Measurements from ENCODE around the gene GNB4. TPM values are rescaled to one million over a fixed set of nuclear protein-coding genes. Genes with fewer than 3 reads are reported as not detected.

GNB4 gene
- total RNA-seq, result 1 to 10 TPM in 1 of 3 donors, under 1 TPM in 2; 0.58 to 1.1 (median 0.63) TPM

DNA sequence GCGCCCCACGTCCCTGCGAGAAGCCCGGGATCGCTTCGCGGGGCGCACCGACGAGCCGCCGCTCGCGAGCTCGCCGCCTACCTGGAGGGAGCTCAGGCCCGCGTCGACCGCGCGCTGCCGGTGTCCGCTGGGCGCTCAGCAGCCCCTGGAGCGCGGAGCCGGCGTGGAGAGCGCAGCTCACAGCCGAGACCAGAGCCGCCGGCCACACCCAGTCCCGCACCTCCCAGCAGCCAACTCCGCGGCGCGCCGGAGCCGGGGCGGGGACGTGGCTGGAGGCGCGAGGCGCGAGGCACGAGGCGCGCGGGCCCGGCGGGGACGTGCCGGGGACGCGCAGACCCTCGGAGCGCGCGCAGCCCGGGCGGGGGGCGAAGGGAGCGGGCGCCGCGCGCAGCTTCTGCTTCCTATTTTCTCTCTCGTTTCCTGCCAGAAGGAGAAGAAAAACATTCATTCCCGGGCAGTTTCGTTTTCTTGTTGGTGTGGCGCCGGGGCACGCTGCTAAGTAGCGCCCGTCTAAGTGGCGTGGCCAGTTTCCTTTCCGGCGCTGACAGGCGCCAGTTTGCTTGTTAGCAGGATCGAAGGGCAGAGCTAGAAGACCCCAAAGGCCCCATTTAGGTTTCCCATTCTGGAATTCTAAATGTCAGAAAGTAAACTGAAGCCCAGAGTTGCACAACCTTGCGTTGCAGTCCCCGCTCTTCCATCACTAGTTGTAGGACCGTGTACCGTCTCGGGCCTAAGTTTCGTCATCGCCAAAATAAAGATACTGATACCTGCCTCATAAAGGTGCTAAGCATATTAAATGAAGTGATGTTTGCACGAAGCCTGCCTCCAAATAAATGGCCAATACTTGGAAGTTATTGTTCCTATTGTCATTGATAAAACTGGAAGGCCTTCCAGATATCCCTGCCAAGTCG is at the start of gene GNB4:
TSS of gene GNB4 (minus strand) at position 206 of the 911 bp plus-strand sequence. CDS start 25,270 bp downstream, outside the sequence.
- H3K4me3 Mint-ChIP-seq, result peak within 1 kb of the TSS; percentile 81
- DNase-seq (peak; percentile 5), ATAC-seq (peak; percentile 78 to 85)
- no peaks in the 10 kb centered on the region for H3K36me3 Mint-ChIP-seq (ENCODE audit: insufficient read depth)
- H3K27me3 Mint-ChIP-seq (ENCODE audit: low read depth), result peaks cover 69% of the 10 kb centered on the region
- H3K4me1 Mint-ChIP-seq (ENCODE audit: low read depth), result peaks cover 19% of the 10 kb centered on the region
- no peaks in the 10 kb centered on the region for H3K9me3 Mint-ChIP-seq

DNA sequence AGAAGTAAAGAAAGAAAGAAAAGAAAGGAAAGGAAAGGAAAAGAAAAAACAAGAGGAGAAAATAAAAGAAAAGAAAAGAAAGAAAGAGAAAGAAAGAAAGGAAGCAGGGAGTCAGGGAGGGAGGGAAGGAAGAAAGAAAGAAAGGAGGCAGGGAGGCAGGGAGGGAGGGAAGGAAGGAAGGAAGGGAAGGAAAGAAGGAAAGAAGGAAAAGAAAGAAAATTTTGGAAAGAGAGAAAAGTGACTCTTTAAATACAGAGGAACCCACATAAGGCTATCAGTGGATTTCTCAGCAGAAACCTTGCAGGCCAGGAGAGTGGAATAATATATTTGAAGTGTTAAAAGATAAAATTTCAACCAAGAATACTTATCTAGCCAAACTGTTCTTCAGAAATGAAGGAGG is 44.2 kb upstream of the GNB4 start:
- ATAC-seq, result no peak
- Mint-ChIP-seq H3K36me3 (ENCODE audit: insufficient read depth) (peaks cover 2% of the 10 kb centered on the region), H3K4me3 (no peak overlapping the region), H3K9me3 (peaks cover 55% of the 10 kb centered on the region), H3K4me1 (ENCODE audit: low read depth) (no peaks in the 10 kb centered on the region), H3K27me3 (ENCODE audit: low read depth) (no peaks in the 10 kb centered on the region)
- no peak for DNase-seq

GRCh38 chr3:179493260-179493659 is 42.0 kb upstream of the GNB4 start:
- no peak overlapping the region for H3K4me3 Mint-ChIP-seq
- H3K36me3 Mint-ChIP-seq (ENCODE audit: insufficient read depth), result peaks cover 2% of the 10 kb centered on the region
- H3K4me1 Mint-ChIP-seq (ENCODE audit: low read depth), result no peaks in the 10 kb centered on the region
- ATAC-seq (no peak), DNase-seq (no peak)
- peaks cover 5% of the 10 kb centered on the region for H3K27me3 Mint-ChIP-seq (ENCODE audit: low read depth)
- peaks cover 57% of the 10 kb centered on the region for H3K9me3 Mint-ChIP-seq

- Mint-ChIP-seq H3K4me3 (no peak overlapping the region), H3K27me3 (ENCODE audit: low read depth) (peaks cover 14% of the 10 kb centered on the region), H3K36me3 (ENCODE audit: insufficient read depth) (no peaks in the 10 kb centered on the region), H3K9me3 (peaks cover 27% of the 10 kb centered on the region), H3K4me1 (ENCODE audit: low read depth) (no peaks in the 10 kb centered on the region)
- DNase-seq (no peak), ATAC-seq (no peak)
Observed at GRCh38 chr3:179488213-179488612, 36.9 kb upstream of the GNB4 start.

GRCh38 chr3:179486806-179487205 is 35.5 kb upstream of the GNB4 start:
- H3K36me3 Mint-ChIP-seq (ENCODE audit: insufficient read depth), result no peaks in the 10 kb centered on the region
- H3K4me3 Mint-ChIP-seq, result no peak overlapping the region
- H3K27me3 Mint-ChIP-seq (ENCODE audit: low read depth), result peaks cover 14% of the 10 kb centered on the region
- no peak for DNase-seq
- H3K4me1 Mint-ChIP-seq (ENCODE audit: low read depth), result no peaks in the 10 kb centered on the region
- no peak for ATAC-seq
- peaks cover 19% of the 10 kb centered on the region for H3K9me3 Mint-ChIP-seq

DNA sequence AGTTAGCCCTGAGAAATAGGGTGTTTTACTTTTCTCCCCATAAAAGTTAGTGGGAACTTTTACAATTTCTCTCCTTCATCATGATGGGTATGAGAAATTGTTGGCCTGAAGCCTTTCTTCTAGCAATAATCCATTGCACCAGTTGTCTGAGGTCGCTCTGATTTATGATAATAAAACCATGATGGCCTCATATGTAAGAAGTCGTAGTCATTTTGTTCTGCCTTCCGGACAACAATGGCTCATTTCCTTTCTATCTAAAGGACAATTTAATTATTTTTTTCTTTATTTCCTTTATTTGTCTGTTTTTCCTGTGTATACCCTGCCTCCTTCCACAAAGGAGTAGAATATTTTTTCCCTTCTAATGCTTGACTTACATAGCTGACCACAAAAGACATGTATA is 31.6 kb upstream of the GNB4 start:
- DNase-seq (no peak), ATAC-seq (no peak)
- H3K4me3 Mint-ChIP-seq, result no peak overlapping the region
- H3K36me3 Mint-ChIP-seq (ENCODE audit: insufficient read depth), result no peaks in the 10 kb centered on the region
- peaks cover 3% of the 10 kb centered on the region for H3K9me3 Mint-ChIP-seq
- H3K4me1 Mint-ChIP-seq (ENCODE audit: low read depth), result no peaks in the 10 kb centered on the region
- H3K27me3 Mint-ChIP-seq (ENCODE audit: low read depth), result peaks cover 8% of the 10 kb centered on the region

DNA sequence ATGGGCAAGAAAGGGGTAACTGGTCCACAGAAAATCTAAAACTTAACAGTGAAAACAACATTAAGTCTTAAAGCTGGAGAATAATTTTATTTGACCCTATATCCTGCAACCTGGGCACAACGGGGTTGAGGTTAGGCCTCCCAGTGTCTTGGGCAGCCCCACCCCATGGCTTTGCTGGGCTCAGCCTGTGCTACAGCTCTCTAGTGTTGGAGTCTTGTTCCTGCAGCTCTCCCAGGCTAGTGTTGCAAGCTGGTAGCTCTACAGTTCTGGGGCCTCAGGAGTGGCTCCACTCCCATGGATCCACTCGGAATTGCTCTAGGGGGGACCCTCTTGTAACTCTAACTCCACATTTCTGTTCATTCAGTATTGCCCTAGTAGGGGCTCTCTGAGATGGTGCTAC is 24.9 kb upstream of the GNB4 start:
- Mint-ChIP-seq H3K4me1 (ENCODE audit: low read depth) (peaks cover 3% of the 10 kb centered on the region), H3K27me3 (ENCODE audit: low read depth) (no peaks in the 10 kb centered on the region), H3K4me3 (no peak overlapping the region), H3K36me3 (ENCODE audit: insufficient read depth) (no peaks in the 10 kb centered on the region), H3K9me3 (peaks cover 3% of the 10 kb centered on the region)
- ATAC-seq, result no peak
- no peak for DNase-seq

DNA sequence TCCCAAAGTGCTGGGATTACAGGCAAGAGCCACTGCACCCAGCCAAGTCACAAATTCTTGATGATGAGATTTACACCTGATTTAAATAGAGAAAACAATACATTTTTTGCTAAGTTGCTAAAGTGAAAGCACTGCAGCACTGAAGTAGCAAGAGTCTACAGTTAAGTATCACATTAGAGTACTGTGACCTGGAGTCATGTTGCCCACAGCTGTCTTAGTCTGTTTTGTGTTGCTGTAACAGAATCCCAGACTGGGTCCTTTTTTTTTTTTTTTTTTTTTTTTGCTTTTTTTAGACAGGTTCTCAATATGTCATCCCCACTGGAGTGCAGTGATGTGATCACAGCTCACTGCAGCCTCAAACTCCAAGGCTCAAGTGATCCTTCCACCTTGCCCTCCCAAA is 23.2 kb upstream of the GNB4 start:
- Mint-ChIP-seq H3K36me3 (ENCODE audit: insufficient read depth) (no peaks in the 10 kb centered on the region), H3K4me1 (ENCODE audit: low read depth) (peaks cover 3% of the 10 kb centered on the region), H3K9me3 (no peaks in the 10 kb centered on the region), H3K4me3 (no peak overlapping the region), H3K27me3 (ENCODE audit: low read depth) (no peaks in the 10 kb centered on the region)
- no peak for ATAC-seq
- no peak for DNase-seq

DNA sequence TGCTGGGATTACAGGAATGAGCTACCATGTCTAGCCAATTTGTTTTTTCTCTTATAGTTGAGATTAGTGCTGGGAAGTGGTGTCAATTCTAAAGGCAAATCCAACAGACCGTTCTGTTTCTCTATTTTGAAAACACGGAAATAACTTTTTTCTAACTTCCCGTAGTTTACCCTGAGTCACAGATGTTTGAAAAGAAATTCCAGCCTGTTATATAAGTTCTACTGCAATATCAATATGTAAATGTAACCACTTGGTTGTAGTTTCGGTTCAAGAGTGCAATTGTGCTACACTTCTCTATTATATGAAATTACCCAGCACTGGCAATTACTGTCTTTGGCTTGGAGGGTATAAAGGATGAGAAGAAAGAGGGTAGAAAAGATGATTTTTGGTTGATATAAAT is 22.3 kb upstream of the GNB4 start:
- Mint-ChIP-seq H3K4me3 (no peak overlapping the region), H3K36me3 (ENCODE audit: insufficient read depth) (no peaks in the 10 kb centered on the region), H3K4me1 (ENCODE audit: low read depth) (peaks cover 3% of the 10 kb centered on the region), H3K9me3 (no peaks in the 10 kb centered on the region), H3K27me3 (ENCODE audit: low read depth) (no peaks in the 10 kb centered on the region)
- ATAC-seq, result no peak
- DNase-seq, result no peak

DNA sequence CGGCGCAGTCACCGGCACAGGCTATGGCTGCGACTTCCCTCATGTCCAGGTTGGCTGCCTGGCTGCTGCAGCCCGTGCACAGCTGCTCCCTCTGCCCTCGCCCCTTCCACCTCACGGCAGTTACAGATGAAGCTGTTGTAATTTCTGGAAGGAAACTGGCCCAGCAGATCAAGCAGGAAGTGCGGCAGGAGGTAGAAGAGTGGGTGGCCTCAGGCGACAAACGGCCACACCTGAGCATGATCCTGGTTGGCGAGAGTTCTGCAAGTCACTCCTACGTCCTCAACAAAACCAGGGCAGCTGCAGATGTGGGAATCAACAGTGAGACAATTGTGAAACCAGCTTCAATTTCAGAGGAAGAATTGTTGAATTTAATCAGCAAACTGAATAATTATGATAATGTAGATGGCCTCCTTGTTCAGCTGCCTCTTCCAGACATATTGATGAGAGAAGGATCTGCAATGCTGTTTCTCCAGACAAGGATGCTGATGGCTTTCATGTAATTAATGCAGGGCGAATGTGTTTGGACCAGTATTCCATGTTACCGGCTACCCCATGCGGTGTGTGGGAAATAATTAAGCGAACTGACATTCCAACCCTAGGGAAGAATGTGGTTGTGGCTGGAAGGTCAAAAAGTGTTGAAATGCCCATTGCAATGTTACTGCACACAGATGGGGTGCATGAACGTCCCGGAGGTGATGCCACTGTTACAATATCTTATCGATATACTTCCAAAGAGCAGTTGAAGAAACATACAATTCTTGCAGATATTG is 13.2 kb upstream of the GNB4 start:
- peaks cover 13% of the 10 kb centered on the region for H3K27me3 Mint-ChIP-seq (ENCODE audit: low read depth)
- peak overlapping the region; percentile 51 for H3K4me3 Mint-ChIP-seq
- H3K4me1 Mint-ChIP-seq (ENCODE audit: low read depth), result peaks cover 11% of the 10 kb centered on the region
- H3K36me3 Mint-ChIP-seq (ENCODE audit: insufficient read depth), result no peaks in the 10 kb centered on the region
- DNase-seq (no peak), ATAC-seq (no peak)
- H3K9me3 Mint-ChIP-seq, result no peaks in the 10 kb centered on the region

- H3K27me3 Mint-ChIP-seq (ENCODE audit: low read depth), result peaks cover 20% of the 10 kb centered on the region
- DNase-seq (no peak), ATAC-seq (no peak)
- H3K36me3 Mint-ChIP-seq (ENCODE audit: insufficient read depth), result no peaks in the 10 kb centered on the region
- no peak overlapping the region for H3K4me3 Mint-ChIP-seq
- no peaks in the 10 kb centered on the region for H3K9me3 Mint-ChIP-seq
- peaks cover 11% of the 10 kb centered on the region for H3K4me1 Mint-ChIP-seq (ENCODE audit: low read depth)
Observed at GRCh38 chr3:179463319-179463718, 12.0 kb upstream of the GNB4 start.

GRCh38 chr3:179460260-179460659 is 9.0 kb upstream of the GNB4 start:
- DNase-seq (no peak), ATAC-seq (no peak)
- peaks cover 11% of the 10 kb centered on the region for H3K4me1 Mint-ChIP-seq (ENCODE audit: low read depth)

GRCh38 chr3:179455954-179456353 is 4.7 kb upstream of the GNB4 start:
- H3K27me3 Mint-ChIP-seq (ENCODE audit: low read depth), result peaks cover 48% of the 10 kb centered on the region
- no peaks in the 10 kb centered on the region for H3K36me3 Mint-ChIP-seq (ENCODE audit: insufficient read depth)
- DNase-seq (no peak), ATAC-seq (no peak)
- H3K4me3 Mint-ChIP-seq, result no peak overlapping the region
- no peaks in the 10 kb centered on the region for H3K9me3 Mint-ChIP-seq
- H3K4me1 Mint-ChIP-seq (ENCODE audit: low read depth), result peaks cover 8% of the 10 kb centered on the region

More at GRCh38 chr3:179460260-179460659, 9.0 kb upstream of the GNB4 start:
- H3K36me3 Mint-ChIP-seq (ENCODE audit: insufficient read depth), result no peaks in the 10 kb centered on the region
- no peak overlapping the region for H3K4me3 Mint-ChIP-seq
- peaks cover 32% of the 10 kb centered on the region for H3K27me3 Mint-ChIP-seq (ENCODE audit: low read depth)
- H3K9me3 Mint-ChIP-seq, result no peaks in the 10 kb centered on the region

GRCh38 chr3:179454887-179455286 is 3.6 kb upstream of the GNB4 start:
- H3K9me3 Mint-ChIP-seq, result no peaks in the 10 kb centered on the region
- ATAC-seq (no peak), DNase-seq (no peak)
- peaks cover 17% of the 10 kb centered on the region for H3K4me1 Mint-ChIP-seq (ENCODE audit: low read depth)
- peaks cover 56% of the 10 kb centered on the region for H3K27me3 Mint-ChIP-seq (ENCODE audit: low read depth)
- H3K36me3 Mint-ChIP-seq (ENCODE audit: insufficient read depth), result no peaks in the 10 kb centered on the region
- H3K4me3 Mint-ChIP-seq, result no peak overlapping the region
